Activated CD4-positive, alpha-beta T cell treated with anti-CD3 and anti-CD28 coated beads, Interleukin-2, amount 10 ng/mL, durations not matched to agents 7 days and 5 days (primary cell): ENCODE measurements around the gene LRRC7. TPM values are rescaled to one million over a fixed set of nuclear protein-coding genes. Genes with fewer than 3 reads are reported as not detected.

Source experiments
- CTCF ChIA-PET: fragments of 350-600 bp; sonication (Branson Sonifier 250); formaldehyde crosslinking; loops from one replicate; lab custom pipeline; 2021; ENCODE audit warnings: antibody characterized with exemption; lab: Charles Lee
- POLR2A ChIA-PET: fragments of 350-600 bp; sonication (Branson Sonifier 250); formaldehyde crosslinking; loops from one replicate; lab custom pipeline; 2021; ENCODE audit warnings: antibody characterized with exemption; lab: Charles Lee
- DNase-seq: peaks from one replicate; pipeline ENCODE4 v3.0.0-alpha.2; 2020
- H3K27ac Mint-ChIP-seq: one replicate; pipeline ENCODE4 v1.8.0; 2021; ENCODE audit warnings: mild to moderate bottlenecking, moderate library complexity, mixed read lengths
- H3K27me3 Mint-ChIP-seq: one replicate; pipeline ENCODE4 v1.8.0; 2021; ENCODE audit warnings: mixed read lengths
- H3K36me3 Mint-ChIP-seq: one replicate; pipeline ENCODE4 v1.8.0; 2021; ENCODE audit warnings: low read depth, mixed read lengths
- H3K4me1 Mint-ChIP-seq: one replicate; pipeline ENCODE4 v1.8.0; 2021; ENCODE audit warnings: mixed read lengths
- H3K4me3 Mint-ChIP-seq: one replicate; pipeline ENCODE4 v1.8.0; 2021; ENCODE audit warnings: mild to moderate bottlenecking, moderate library complexity, mixed read lengths
- H3K9me3 Mint-ChIP-seq: one replicate; pipeline ENCODE4 v1.8.0; 2021; ENCODE audit warnings: mixed read lengths
- total RNA-seq, 2 experiments: library from RNA; stranded (reverse); gene quantifications; one replicate each; pipeline ENCODE4 v1.2.3, GENCODE V29; 2021

The LRRC7 gene
- total RNA-seq, 2 experiments from 2014 or later: not detected

- no peaks in the 10 kb centered on the region for H3K9me3 Mint-ChIP-seq
- H3K27me3 Mint-ChIP-seq: no peaks in the 10 kb centered on the region
- ChIA-PET POLR2A (no interaction called here), CTCF (no interaction called here)
- no peaks in the 10 kb centered on the region for H3K36me3 Mint-ChIP-seq
- H3K4me3 Mint-ChIP-seq: no peak overlapping the region
- no peaks in the 10 kb centered on the region for H3K4me1 Mint-ChIP-seq
- no peak overlapping the region for H3K27ac Mint-ChIP-seq
- DNase-seq: no peak
Observed at GRCh38 chr1:69638673-69639072, 71.0 kb downstream of the LRRC7 start.

GRCh38 chr1:69639159-69639558 is 71.4 kb downstream of the LRRC7 start:
- H3K9me3 Mint-ChIP-seq: no peaks in the 10 kb centered on the region
- POLR2A ChIA-PET: no interaction called here
- H3K4me1 Mint-ChIP-seq: no peaks in the 10 kb centered on the region

GRCh38 chr1:69643266-69643665 is 75.5 kb downstream of the LRRC7 start:
- no peaks in the 10 kb centered on the region for H3K27me3 Mint-ChIP-seq
- H3K9me3 Mint-ChIP-seq: no peaks in the 10 kb centered on the region
- H3K4me3 Mint-ChIP-seq: no peak overlapping the region
- POLR2A ChIA-PET: no interaction called here
- H3K27ac Mint-ChIP-seq: no peak overlapping the region
- CTCF ChIA-PET: no interaction called here
- no peak for DNase-seq
- H3K4me1 Mint-ChIP-seq: no peaks in the 10 kb centered on the region
- no peaks in the 10 kb centered on the region for H3K36me3 Mint-ChIP-seq

More at GRCh38 chr1:69639159-69639558, 71.4 kb downstream of the LRRC7 start:
- no peaks in the 10 kb centered on the region for H3K27me3 Mint-ChIP-seq
- no peak overlapping the region for H3K4me3 Mint-ChIP-seq
- CTCF ChIA-PET: no interaction called here
- no peak for DNase-seq
- no peak overlapping the region for H3K27ac Mint-ChIP-seq
- H3K36me3 Mint-ChIP-seq: no peaks in the 10 kb centered on the region

GRCh38 chr1:69645477-69645876 is 77.8 kb downstream of the LRRC7 start:
- no peak overlapping the region for H3K27ac Mint-ChIP-seq
- ChIA-PET CTCF (no interaction called here), POLR2A (no interaction called here)
- DNase-seq: no peak
- H3K9me3 Mint-ChIP-seq: peaks cover 3% of the 10 kb centered on the region
- no peak overlapping the region for H3K4me3 Mint-ChIP-seq
- no peaks in the 10 kb centered on the region for H3K36me3 Mint-ChIP-seq
- no peaks in the 10 kb centered on the region for H3K4me1 Mint-ChIP-seq
- H3K27me3 Mint-ChIP-seq: no peaks in the 10 kb centered on the region

- ChIA-PET CTCF (no interaction called here), POLR2A (no interaction called here)
- Mint-ChIP-seq H3K4me3 (no peak overlapping the region), H3K4me1 (no peaks in the 10 kb centered on the region), H3K9me3 (peaks cover 3% of the 10 kb centered on the region), H3K27ac (no peak overlapping the region), H3K36me3 (no peaks in the 10 kb centered on the region), H3K27me3 (no peaks in the 10 kb centered on the region)
- no peak for DNase-seq
Observed at GRCh38 chr1:69648486-69648885, 80.8 kb downstream of the LRRC7 start.

- no peaks in the 10 kb centered on the region for H3K36me3 Mint-ChIP-seq
- H3K4me3 Mint-ChIP-seq: no peak overlapping the region
- POLR2A ChIA-PET: no interaction called here
- CTCF ChIA-PET: no interaction called here
- peaks cover 3% of the 10 kb centered on the region for H3K9me3 Mint-ChIP-seq
- H3K27ac Mint-ChIP-seq: no peak overlapping the region
- no peaks in the 10 kb centered on the region for H3K27me3 Mint-ChIP-seq
- no peaks in the 10 kb centered on the region for H3K4me1 Mint-ChIP-seq
- no peak for DNase-seq
Observed at GRCh38 chr1:69649383-69649990, 81.8 kb downstream of the LRRC7 start.

GRCh38 chr1:69650779-69651178 is 83.1 kb downstream of the LRRC7 start:
- no peak for DNase-seq
- Mint-ChIP-seq H3K4me1 (no peaks in the 10 kb centered on the region), H3K27ac (no peak overlapping the region), H3K36me3 (no peaks in the 10 kb centered on the region), H3K27me3 (no peaks in the 10 kb centered on the region), H3K9me3 (peaks cover 3% of the 10 kb centered on the region), H3K4me3 (no peak overlapping the region)
- POLR2A ChIA-PET: no interaction called here
- CTCF ChIA-PET: interaction anchor here (0.6 kb wide), 1 partner anchor 306 kb away, joined by 3 read pairs; no protein-coding TSS in a partner anchor

GRCh38 chr1:69651656-69652055 is 83.9 kb downstream of the LRRC7 start:
- Mint-ChIP-seq H3K9me3 (peaks cover 3% of the 10 kb centered on the region), H3K4me3 (no peak overlapping the region), H3K36me3 (no peaks in the 10 kb centered on the region), H3K27ac (no peak overlapping the region), H3K4me1 (no peaks in the 10 kb centered on the region), H3K27me3 (no peaks in the 10 kb centered on the region)
- ChIA-PET CTCF (no interaction called here), POLR2A (no interaction called here)
- DNase-seq: no peak

- no peak overlapping the region for H3K4me3 Mint-ChIP-seq
- no peak overlapping the region for H3K27ac Mint-ChIP-seq
- no peak for DNase-seq
- peaks cover 4% of the 10 kb centered on the region for H3K4me1 Mint-ChIP-seq
- no peaks in the 10 kb centered on the region for H3K27me3 Mint-ChIP-seq
- ChIA-PET POLR2A (no interaction called here), CTCF (no interaction called here)
- H3K36me3 Mint-ChIP-seq: no peaks in the 10 kb centered on the region
- no peaks in the 10 kb centered on the region for H3K9me3 Mint-ChIP-seq
Observed at GRCh38 chr1:69657971-69658370, 90.2 kb downstream of the LRRC7 start.

- POLR2A ChIA-PET: no interaction called here
- Mint-ChIP-seq H3K27ac (no peak overlapping the region), H3K4me3 (no peak overlapping the region)
Observed at GRCh38 chr1:69661686-69662085, 94.0 kb downstream of the LRRC7 start.

GRCh38 chr1:69662321-69662720 is 94.6 kb downstream of the LRRC7 start:
- POLR2A ChIA-PET: no interaction called here
- no peaks in the 10 kb centered on the region for H3K36me3 Mint-ChIP-seq
- DNase-seq: no peak
- no peaks in the 10 kb centered on the region for H3K27me3 Mint-ChIP-seq
- H3K4me3 Mint-ChIP-seq: no peak overlapping the region
- H3K9me3 Mint-ChIP-seq: peaks cover 9% of the 10 kb centered on the region
- CTCF ChIA-PET: no interaction called here
- H3K27ac Mint-ChIP-seq: no peak overlapping the region
- H3K4me1 Mint-ChIP-seq: peaks cover 4% of the 10 kb centered on the region

More at GRCh38 chr1:69661686-69662085, 94.0 kb downstream of the LRRC7 start:
- CTCF ChIA-PET: no interaction called here
- Mint-ChIP-seq H3K27me3 (no peaks in the 10 kb centered on the region), H3K4me1 (peaks cover 4% of the 10 kb centered on the region), H3K36me3 (no peaks in the 10 kb centered on the region), H3K9me3 (peaks cover 9% of the 10 kb centered on the region)
- no peak for DNase-seq

- H3K36me3 Mint-ChIP-seq: no peaks in the 10 kb centered on the region
- no peaks in the 10 kb centered on the region for H3K27me3 Mint-ChIP-seq
- ChIA-PET CTCF (interaction anchor here (0.5 kb wide), 1 partner anchor 1095 kb away, joined by 3 read pairs; no protein-coding TSS in a partner anchor), POLR2A (no interaction called here)
- peaks cover 12% of the 10 kb centered on the region for H3K9me3 Mint-ChIP-seq
- no peak for DNase-seq
- no peak overlapping the region for H3K4me3 Mint-ChIP-seq
- no peaks in the 10 kb centered on the region for H3K4me1 Mint-ChIP-seq
- no peak overlapping the region for H3K27ac Mint-ChIP-seq
Observed at GRCh38 chr1:69671363-69672010, 103.8 kb downstream of the LRRC7 start.

- Mint-ChIP-seq H3K4me1 (no peaks in the 10 kb centered on the region), H3K4me3 (no peak overlapping the region), H3K27ac (no peak overlapping the region), H3K36me3 (no peaks in the 10 kb centered on the region), H3K9me3 (peaks cover 10% of the 10 kb centered on the region), H3K27me3 (no peaks in the 10 kb centered on the region)
- CTCF ChIA-PET: no interaction called here
- DNase-seq: no peak
- POLR2A ChIA-PET: no interaction called here
Observed at GRCh38 chr1:69673321-69673720, 105.6 kb downstream of the LRRC7 start.

- CTCF ChIA-PET: no interaction called here
- no peak overlapping the region for H3K27ac Mint-ChIP-seq
- DNase-seq: no peak
- H3K4me3 Mint-ChIP-seq: no peak overlapping the region
- no peaks in the 10 kb centered on the region for H3K27me3 Mint-ChIP-seq
- POLR2A ChIA-PET: no interaction called here
- H3K36me3 Mint-ChIP-seq: no peaks in the 10 kb centered on the region
- H3K9me3 Mint-ChIP-seq: peaks cover 2% of the 10 kb centered on the region
- H3K4me1 Mint-ChIP-seq: no peaks in the 10 kb centered on the region
Observed at GRCh38 chr1:69679965-69680364, 112.2 kb downstream of the LRRC7 start.
